ENCODE data around the gene PPT2.
"Not testable (repeated sequence)": the region's sequence is repeated elsewhere in the genome, so short reads cannot be mapped to it uniquely, and the experiment has no call there.

PPT2 gene

GRCh38 chr6:32190911-32191677, 37.2 kb downstream of the PPT2 start:
- no peak for DNase-seq

- no peak for DNase-seq
Observed at GRCh38 chr6:32191696-32192607, 38.0 kb downstream of the PPT2 start.

GRCh38 chr6:32192608-32193039, 38.7 kb downstream of the PPT2 start, which contains the start of gene GPSM3:
Gene GPSM3 (minus strand): TSS chr6:32192643. CDS start chr6:32192513, 130 bp downstream.
- peak; percentile 61 to 71 for DNase-seq

GRCh38 chr6:32193096-32193495, 39.2 kb downstream of the PPT2 start:
- DNase-seq = not testable (repeated sequence)

GRCh38 chr6:32194388-32194787, 40.4 kb downstream of the PPT2 start:
- DNase-seq = no peak

GRCh38 chr6:32194825-32195651, 41.1 kb downstream of the PPT2 start:
- peak; percentile 69 to 71 for DNase-seq

- peak; percentile 100 for DNase-seq
Observed at GRCh38 chr6:32195652-32195901, 41.6 kb downstream of the PPT2 start.

- peak; percentile 48 to 60 for DNase-seq
Observed at GRCh38 chr6:32195902-32196681, 42.2 kb downstream of the PPT2 start.

- peak; percentile 64 to 66 for DNase-seq
Observed at GRCh38 chr6:32196682-32197616, 43.0 kb downstream of the PPT2 start.

GRCh38 chr6:32198345-32198696, 44.4 kb downstream of the PPT2 start:
- no peak for DNase-seq

GRCh38 chr6:32198866-32199265, 44.9 kb downstream of the PPT2 start:
- no peak for DNase-seq

GRCh38 chr6:32200711-32201475, 47.0 kb downstream of the PPT2 start:
- no peak for DNase-seq

- DNase-seq = no peak
Observed at GRCh38 chr6:32202186-32202585, 48.2 kb downstream of the PPT2 start.

- no peak for DNase-seq
Observed at GRCh38 chr6:32203426-32204267, 49.7 kb downstream of the PPT2 start.

- DNase-seq = no peak
Observed at GRCh38 chr6:32204268-32204715, 50.4 kb downstream of the PPT2 start.

- DNase-seq = no peak
Observed at GRCh38 chr6:32208996-32209395, 55.1 kb downstream of the PPT2 start.

GRCh38 chr6:32210191-32210601, 56.3 kb downstream of the PPT2 start:
- DNase-seq = no peak

- not testable (repeated sequence) for DNase-seq
Observed at GRCh38 chr6:32211432-32211831, 57.5 kb downstream of the PPT2 start.

All from inflammatory macrophage (primary cell).